Activated effector memory CD4-positive, alpha-beta T cell treated with Interleukin-2 at 50 U/mL for 16 hours (primary cell): Measurements from ENCODE around the gene DPEP2NB.
A peak's percentile ranks its signal among the peaks of the same experiment; 100 is the strongest.
"Not testable (repeated sequence)": the region's sequence is repeated elsewhere in the genome, so short reads cannot be mapped to it uniquely, and the experiment has no call there.

ENCODE experiments used
- DNase-seq: peaks from one replicate; pipeline ENCODE4 v3.0.0-alpha.2; 2020

DPEP2NB gene

GRCh38 chr16:67979955-67980678 is 35.6 kb downstream of the DPEP2NB start, which contains the start of gene DPEP3:
DPEP3 (minus strand) TSS chr16:67980499; CDS start chr16:67980380, 119 bp downstream.
- DNase-seq: no peak

DNA sequence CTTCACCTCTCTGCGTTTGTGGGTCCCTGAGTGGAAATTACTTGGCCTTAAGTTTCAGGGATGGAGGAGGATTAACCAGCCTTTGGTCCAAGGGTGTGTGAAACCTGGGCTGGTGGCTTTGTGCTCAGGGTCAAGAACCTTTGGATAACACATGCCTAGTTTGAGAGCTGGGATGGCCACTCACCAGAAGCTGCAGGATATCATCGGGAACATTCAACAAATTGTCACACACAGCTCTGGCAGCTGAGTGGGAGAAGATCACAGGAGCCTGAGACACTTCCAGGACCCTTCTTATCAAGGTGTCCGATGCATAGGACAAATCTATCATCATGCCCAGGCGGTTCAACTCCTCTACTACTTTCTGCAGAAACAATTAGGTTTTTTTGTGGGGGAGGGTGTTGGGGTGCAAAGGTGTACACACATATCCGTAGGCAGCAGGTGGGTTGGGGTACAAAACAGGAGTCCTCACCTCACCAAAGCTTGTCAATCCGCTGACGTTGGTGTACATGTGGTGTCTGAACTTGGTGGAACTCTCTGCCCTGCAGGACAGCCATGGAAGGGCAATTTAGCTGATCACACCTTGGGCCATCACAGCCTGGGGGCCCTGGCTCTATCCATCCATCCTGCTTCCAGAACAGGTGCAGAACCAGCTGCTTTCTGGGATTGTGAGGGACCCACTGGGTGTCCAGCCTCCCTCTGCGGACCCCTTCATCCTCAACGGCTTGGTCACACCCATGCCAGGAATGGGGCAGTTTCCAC is 38.1 kb downstream of the DPEP2NB start:
- DNase-seq: no peak

DNA sequence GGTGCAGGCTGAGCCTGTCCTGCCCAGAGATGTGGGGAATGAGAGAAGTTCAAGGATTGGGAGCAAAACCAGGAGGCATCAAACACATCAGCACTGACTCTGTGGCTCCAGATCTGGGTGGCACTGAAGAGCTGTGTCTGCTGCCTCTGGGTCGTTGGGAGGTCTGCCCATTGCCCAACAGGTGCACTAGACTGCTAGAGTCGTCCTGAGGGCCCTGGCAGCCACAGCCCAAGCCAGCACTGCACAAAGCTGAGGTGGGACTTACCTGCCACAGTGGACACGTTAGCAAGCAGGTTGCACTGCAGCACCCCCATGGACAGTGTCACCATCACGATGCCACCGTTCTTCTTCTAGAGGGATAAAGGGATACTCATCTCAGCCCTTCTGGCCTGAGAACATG is 38.7 kb downstream of the DPEP2NB start:
- no peak for DNase-seq

- no peak for DNase-seq
Measured at GRCh38 chr16:67976205-67976604, 39.5 kb downstream of the DPEP2NB start.

DNA sequence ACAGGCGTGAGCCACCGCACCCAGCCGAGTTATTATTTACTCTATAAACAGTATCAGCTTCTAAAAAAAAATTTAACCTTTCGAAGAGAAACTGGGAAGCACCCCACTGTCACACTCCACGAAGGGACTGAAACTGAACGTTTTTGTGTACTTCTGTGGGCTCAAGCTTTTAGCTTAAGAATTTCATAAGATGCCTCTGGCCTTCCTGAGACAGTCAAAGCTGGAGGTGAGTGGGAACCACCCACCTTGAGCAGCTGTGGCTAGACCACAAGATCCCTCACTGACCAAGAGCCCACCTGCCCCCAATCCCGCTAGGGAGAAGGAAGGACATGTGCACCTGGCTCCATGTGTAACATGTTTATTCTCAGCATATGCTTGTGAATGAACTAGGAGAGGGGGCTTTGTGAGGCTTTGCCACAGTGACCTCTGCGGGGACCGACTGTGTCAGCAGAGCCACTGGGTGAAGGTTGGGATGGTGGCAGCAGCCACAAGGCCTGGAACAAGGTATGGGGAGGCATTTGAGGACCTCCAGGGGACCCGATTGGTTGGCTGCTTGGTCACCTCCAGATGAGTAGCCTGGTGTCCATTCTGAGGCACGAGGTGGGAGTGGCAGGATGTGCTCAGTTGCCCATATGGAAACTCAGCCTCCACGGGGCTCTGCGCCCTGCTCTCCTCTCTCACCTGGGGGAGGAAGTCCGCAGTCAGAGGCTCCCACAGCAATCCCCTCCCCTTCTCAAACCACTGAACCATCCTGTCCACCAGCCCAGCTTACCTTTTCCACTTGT is 40.2 kb downstream of the DPEP2NB start:
- DNase-seq: no peak

DNA sequence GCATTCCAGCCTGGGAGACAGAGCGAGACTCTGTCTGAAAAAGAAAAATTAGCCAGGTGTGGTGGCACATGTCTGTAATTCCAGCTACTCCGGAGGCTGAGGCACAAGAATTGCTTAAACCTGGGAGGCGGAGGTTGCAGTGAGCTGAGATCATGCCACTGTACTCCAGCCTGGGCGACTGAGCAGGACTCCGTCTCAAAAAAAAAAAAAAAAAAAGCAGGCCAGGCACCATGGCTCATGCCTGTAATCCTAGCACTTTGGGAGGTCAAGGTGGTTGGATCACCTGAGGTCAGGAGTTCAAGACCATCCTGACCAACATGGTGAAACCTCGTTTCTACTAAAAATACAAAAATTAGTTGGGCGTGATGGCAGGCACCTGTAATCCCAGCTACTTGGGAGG is 43.4 kb downstream of the DPEP2NB start:
- DNase-seq: not testable (repeated sequence)

DNA sequence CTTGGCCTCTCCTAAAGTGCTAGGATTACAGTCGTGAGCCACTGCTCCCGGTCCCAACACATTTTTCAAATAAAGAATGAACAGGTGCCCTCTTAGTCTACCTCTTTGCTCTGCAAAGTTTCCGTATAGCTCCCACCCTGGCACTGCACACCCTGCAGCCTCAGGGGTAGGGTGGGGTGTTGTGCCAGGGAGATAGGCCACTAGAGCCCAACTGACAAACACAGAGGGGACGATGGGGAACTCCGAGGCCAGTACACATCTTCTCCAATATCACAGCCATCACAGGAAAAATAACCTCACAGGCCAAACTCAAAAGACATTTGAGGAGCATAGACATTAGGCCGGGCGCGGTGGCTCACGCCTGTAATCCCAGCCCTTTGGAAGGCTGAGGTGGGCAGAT is 44.6 kb downstream of the DPEP2NB start:
- DNase-seq: no peak

- no peak for DNase-seq
Measured at GRCh38 chr16:67969254-67970039, 46.3 kb downstream of the DPEP2NB start.

- DNase-seq: peak; percentile 78
Measured at GRCh38 chr16:67968400-67969253, 47.1 kb downstream of the DPEP2NB start, which contains the start of gene SLC12A4. SLC12A4 (minus strand) TSS chr16:67968637; CDS start chr16:67968553, 84 bp downstream.

DNA sequence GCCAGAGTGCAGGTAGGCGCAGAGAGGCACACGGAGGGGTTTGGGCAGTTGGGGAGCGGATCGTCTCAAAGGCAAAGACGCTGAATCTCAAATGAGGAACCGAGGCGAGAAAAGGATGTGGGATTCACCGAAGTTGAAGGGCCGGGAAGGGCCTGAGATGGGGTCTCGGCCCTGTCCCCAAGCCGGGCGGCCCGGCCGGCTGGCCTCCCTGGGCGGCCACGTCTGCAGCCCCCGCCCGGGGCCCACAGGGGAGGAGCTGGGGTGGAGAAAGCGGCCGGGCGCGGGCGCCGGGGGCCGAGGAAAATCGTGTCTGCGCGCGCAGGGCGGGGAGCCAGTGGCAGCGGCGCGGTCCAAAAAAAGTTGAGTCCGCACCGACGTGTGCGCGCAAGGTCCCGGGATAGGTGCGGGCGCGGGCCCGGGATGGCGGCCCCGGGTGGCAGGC is 47.7 kb downstream of the DPEP2NB start:
- DNase-seq: no peak

DNA sequence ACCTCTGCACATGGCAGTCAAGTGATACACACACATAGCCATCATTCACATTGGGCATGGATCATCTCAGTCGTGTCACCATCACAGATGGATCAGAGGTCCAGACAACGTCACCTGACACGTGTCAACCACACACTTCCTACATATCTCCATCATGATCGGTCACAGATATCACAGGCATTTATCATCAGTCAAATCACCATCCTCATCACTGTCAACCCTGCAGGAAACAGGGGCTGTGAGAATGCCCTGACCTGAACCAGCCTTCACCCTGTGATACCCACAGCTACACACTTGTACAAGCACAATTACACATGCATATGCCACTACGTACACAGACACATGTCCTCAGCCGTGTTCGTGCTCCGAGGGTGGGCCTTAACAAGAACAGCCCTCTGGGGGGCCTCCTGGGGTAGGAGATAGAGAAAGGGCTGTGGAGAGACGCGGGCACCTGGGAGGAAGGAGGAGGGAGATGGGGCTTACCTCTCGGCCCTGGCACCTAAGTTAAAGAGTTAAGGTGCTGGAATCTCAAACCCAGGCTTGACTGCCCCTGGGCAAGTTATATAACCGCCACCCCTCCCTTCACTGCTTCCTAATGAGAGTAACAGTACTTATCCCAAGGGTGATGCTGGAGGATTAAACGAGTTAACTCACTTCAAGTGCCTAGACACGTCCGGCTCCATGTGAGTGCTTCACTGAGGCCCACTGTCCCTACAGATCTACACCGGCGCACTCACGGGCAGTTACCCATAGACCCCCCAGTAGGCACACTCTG is 48.3 kb downstream of the DPEP2NB start:
- DNase-seq: no peak

GRCh38 chr16:67966549-67967182 is 49.0 kb downstream of the DPEP2NB start:
- DNase-seq: no peak

GRCh38 chr16:67965668-67966548 is 49.8 kb downstream of the DPEP2NB start:
- no peak for DNase-seq

DNA sequence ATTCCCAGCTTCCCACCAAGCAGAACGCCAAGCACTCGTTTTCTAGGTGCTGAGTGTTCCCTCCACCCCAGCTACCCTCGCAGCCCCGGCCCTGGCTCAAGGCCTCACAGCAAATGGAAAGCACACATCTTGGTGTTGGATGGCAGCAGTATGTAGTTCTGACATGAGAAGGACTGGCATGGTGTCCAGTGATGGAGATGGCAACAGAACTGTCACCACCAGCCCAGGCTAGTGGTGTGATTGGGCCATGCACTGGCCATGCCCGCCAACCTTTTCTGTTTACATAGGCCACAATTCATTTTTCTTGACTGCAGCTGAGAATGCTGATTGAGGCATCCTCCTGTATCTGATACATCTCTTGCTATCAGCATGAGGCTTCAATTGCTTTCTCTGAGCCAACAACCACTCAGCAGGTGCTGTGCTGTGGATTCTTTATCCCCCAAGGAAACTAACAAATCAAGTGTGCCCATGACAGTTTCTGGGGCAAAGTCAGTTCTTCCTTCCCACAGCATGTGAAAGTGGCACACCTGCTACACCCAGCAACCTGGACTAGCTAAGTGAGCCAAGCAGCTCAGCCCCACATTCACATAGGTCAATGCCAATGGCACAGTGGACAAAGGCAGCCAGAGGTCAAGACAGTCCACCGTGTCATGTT is 51.1 kb downstream of the DPEP2NB start:
- DNase-seq: no peak

DNA sequence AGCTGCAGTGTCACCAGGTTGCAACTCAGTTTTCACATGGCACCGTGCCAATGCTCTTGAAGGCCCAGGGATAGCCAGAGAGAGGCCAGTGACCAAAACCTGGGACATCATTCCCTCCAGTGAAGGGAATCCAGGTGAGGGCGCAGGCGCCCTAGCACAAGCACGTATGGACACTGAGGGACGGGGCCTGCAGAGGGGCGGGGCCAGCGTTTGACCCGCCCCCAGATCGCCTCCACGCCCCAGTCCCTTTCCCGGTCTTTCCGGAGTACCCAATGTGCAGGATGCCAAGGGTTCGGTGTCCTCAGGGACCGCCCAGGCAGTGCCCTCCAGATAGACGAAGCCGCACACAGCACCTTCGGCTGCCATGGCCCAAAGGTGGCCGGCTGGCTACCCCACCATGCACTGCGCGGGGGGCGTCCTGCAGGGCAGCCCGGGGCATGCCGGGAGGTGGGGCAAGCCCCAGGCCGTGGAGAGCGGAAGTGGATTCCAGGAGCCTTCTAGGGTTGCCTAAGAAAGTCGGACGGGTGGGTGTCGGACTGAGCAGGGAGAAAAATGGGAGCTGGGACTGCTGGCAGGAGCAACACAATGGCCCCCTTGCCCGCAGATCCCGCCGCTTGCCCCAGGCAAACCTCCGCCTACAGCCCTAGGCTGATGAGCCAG is 51.9 kb downstream of the DPEP2NB start:
- DNase-seq: no peak
